Kidney epithelial cell (primary cell): ENCODE results near the gene ZBTB3. TPM values are rescaled to one million over a fixed set of nuclear protein-coding genes. Genes with fewer than 3 reads are reported as not detected.
"Not testable (repeated sequence)": the region's sequence is repeated elsewhere in the genome, so short reads cannot be mapped to it uniquely, and the experiment has no call there.

Source experiments
- DNase-seq: peaks from one replicate; pipeline ENCODE4 v3.0.0-alpha.2; 2010; ENCODE audit warnings: low read depth
- H3K27me3 ChIP-seq: 2 replicates; pipeline ENCODE4 v1.6.0; 2011; ENCODE audit warnings: low read length; ENCODE audit not compliant: control insufficient read depth, insufficient read depth
- H3K36me3 ChIP-seq: 2 replicates; pipeline ENCODE4 v1.5.1; 2011; ENCODE audit warnings: low read length; ENCODE audit not compliant: control insufficient read depth, insufficient read depth
- H3K4me3 ChIP-seq: 2 replicates; pipeline ENCODE4 v1.5.1; 2011; ENCODE audit warnings: low read depth, mild to moderate bottlenecking, control low read depth, low read length
- CTCF ChIP-seq: IDR thresholded peaks from 2 replicates; pipeline ENCODE4 v1.5.1; 2011; ENCODE audit warnings: mild to moderate bottlenecking, moderate library complexity, low read length, control low read depth, inconsistent platforms; ENCODE audit not compliant: insufficient read depth, poor library complexity, severe bottlenecking
- total RNA-seq: library from RNA; depleted of rRNA; stranded (reverse); fragments of >200 nt; gene quantifications from 2 replicates; pipeline ENCODE4 v1.2.3, GENCODE V29; 2015

ZBTB3 gene
- total RNA-seq, 1 donor from 2014 or later = 17.3 TPM

GRCh38 chr11:62708392-62708791 is 45.6 kb downstream of the ZBTB3 start:
- no peak for TF ChIP-seq CTCF
- Histone ChIP-seq H3K4me3 (no peak overlapping the region), H3K36me3 (peaks cover 2% of the 10 kb centered on the region), H3K27me3 (no peaks in the 10 kb centered on the region)
- DNase-seq = no peak

- Histone ChIP-seq H3K36me3 (peaks cover 2% of the 10 kb centered on the region), H3K4me3 (peak within 1 kb of the TSS; percentile 41), H3K27me3 (no peaks in the 10 kb centered on the region)
- DNase-seq = no peak
- no peak for TF ChIP-seq CTCF
These were observed 46.6 kb downstream of the ZBTB3 start, which contains the start of the genes BSCL2 and GNG3 for GRCh38 chr11:62707277-62707861. Gene BSCL2, minus strand, starts transcription at chr11:62707424. Its CDS starts 229 bp downstream, at chr11:62707195. Gene GNG3, plus strand, starts transcription at chr11:62707676. Its CDS starts 620 bp downstream, at chr11:62708296.

GRCh38 chr11:62706850-62707247 is 47.1 kb downstream of the ZBTB3 start:
- peaks cover 2% of the 10 kb centered on the region for H3K36me3 ChIP-seq
- H3K27me3 ChIP-seq = no peaks in the 10 kb centered on the region
- H3K4me3 ChIP-seq = no peak overlapping the region
- no peak for DNase-seq
- TF ChIP-seq CTCF = no peak

GRCh38 chr11:62705880-62706849 is 47.8 kb downstream of the ZBTB3 start:
- Histone ChIP-seq H3K4me3 (peak overlapping the region; percentile 59), H3K36me3 (peaks cover 2% of the 10 kb centered on the region), H3K27me3 (no peaks in the 10 kb centered on the region)
- DNase-seq = peak; percentile 72
- no peak for TF ChIP-seq CTCF

GRCh38 chr11:62705413-62705812 is 48.5 kb downstream of the ZBTB3 start:
- no peak for DNase-seq
- Histone ChIP-seq H3K27me3 (no peaks in the 10 kb centered on the region), H3K4me3 (peak overlapping the region; percentile 59), H3K36me3 (peaks cover 2% of the 10 kb centered on the region)
- TF ChIP-seq CTCF = peak; percentile 16

- not testable (repeated sequence) for H3K36me3 ChIP-seq, DNase-seq, H3K4me3 ChIP-seq, H3K27me3 ChIP-seq
These were observed 50.0 kb downstream of the ZBTB3 start for GRCh38 chr11:62703921-62704320.
